Astrocyte of the cerebellum (primary cell): Measurements from ENCODE around the gene SCARB1.

Experiments
- DNase-seq: peaks from one replicate; pipeline ENCODE4 v3.0.0-alpha.2; 2011; ENCODE audit warnings: low read depth
- H3K4me3 ChIP-seq: 2 replicates; pipeline ENCODE4 v1.5.1; 2011; ENCODE audit warnings: mild to moderate bottlenecking, low read depth, low read length, moderate library complexity
- in situ Hi-C: cut with HindIII; loops from 2 replicates; pipeline ENCODE4 v1.10.0; 2017; ENCODE audit warnings: low sequenced_read_pairs
- TF ChIP-seq, protein P1 (sequence below): IDR thresholded peaks from 2 replicates; pipeline ENCODE4 v1.5.1; 2012; ENCODE audit warnings: low read length, low read depth, moderate library complexity, mild to moderate bottlenecking; ENCODE audit errors: missing control alignments

Gene SCARB1

DNA sequence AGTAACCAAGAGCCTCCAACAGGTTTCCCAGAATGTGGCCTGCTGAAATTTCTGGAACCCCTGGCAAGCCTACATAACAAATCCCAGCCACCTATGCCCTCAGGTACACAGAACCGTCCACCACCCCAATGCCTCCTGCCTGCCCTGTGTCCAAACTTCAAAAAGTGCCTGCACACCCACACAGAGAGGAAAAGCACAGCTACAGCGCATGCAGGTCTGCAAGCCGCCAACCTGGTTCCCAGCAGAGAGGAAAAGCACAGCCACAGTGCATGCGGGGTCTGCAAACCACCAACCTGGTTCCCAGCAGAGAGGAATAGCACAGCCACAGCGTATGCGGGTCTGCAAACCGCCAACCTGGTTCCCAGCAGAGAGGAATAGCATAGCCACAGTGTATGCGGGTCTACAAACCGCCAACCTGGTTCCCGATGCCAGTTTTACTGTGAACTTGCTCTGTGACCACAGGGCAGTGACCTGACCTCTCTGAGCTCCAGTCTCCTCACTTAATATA, 113.5 kb downstream of the SCARB1 start:
- H3K4me3 ChIP-seq, result no peak overlapping the region
- in situ Hi-C loops, result loop anchor here (5.0 to 10.0 kb wide), 2 partner anchors 188 to 255 kb away; no protein-coding TSS in a partner anchor
- DNase-seq, result no peak
- TF ChIP-seq, protein P1, sequence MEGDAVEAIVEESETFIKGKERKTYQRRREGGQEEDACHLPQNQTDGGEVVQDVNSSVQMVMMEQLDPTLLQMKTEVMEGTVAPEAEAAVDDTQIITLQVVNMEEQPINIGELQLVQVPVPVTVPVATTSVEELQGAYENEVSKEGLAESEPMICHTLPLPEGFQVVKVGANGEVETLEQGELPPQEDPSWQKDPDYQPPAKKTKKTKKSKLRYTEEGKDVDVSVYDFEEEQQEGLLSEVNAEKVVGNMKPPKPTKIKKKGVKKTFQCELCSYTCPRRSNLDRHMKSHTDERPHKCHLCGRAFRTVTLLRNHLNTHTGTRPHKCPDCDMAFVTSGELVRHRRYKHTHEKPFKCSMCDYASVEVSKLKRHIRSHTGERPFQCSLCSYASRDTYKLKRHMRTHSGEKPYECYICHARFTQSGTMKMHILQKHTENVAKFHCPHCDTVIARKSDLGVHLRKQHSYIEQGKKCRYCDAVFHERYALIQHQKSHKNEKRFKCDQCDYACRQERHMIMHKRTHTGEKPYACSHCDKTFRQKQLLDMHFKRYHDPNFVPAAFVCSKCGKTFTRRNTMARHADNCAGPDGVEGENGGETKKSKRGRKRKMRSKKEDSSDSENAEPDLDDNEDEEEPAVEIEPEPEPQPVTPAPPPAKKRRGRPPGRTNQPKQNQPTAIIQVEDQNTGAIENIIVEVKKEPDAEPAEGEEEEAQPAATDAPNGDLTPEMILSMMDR, result no peak

DNA sequence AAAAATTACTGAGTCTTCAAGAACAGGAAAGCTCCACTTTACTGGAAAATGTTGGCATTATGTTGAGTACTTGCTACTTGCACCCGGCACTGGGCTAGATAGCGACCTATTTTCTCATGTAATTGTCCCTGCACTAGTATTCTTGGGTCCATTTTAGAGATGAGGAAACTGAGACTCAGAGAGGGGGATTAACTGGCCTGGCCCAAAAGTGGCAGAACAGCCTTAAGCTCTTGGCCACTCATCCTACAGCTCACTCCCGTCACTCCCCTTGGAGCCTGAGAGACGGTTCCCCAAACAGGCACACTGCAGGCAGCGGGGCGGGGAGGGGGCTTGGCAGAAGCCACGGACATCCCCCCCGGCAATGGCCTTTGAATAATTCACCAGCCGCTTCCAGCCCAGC, 113.9 kb downstream of the SCARB1 start:
- DNase-seq, result no peak
- in situ Hi-C loops, result loop anchor here (5.0 to 10.0 kb wide), 2 partner anchors 187 to 255 kb away; no protein-coding TSS in a partner anchor

DNA sequence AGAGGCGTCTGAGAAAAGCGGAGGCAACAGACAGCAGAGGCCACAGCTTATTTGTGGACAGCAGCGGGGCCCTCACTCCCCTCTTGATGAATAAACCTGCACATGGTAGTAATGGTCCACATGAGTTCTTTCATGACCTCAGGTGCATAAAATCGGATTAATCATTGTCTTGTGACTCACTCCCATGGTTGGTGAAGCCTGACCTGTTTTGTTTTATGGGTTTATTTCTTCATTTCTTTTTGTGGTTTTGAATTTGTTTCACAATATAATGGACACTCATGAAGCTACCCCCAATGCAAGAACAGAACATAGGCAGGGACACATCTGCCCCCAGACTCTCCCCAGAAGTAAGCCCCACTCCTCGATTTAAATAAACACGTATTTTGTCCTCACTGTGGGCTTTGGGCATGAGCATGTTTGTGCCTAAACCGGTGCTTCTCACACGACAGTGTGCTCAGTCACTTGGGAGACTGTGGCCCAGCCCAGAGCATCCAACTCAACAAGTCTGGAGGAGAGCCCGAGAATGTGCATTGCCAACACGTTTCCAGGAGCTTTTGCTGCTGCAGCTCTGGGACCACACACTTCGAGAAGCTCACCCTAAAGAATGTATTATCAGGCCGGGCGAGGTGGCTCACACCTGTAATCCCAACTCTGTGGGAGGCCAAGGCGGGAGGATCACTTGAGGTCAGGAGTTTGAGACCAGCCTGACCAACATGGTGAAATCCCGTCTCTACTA, 116.1 kb downstream of the SCARB1 start:
- in situ Hi-C loops, result no loop called here
- DNase-seq, result peak; percentile 96
- TF ChIP-seq, protein P1, result no peak
- H3K4me3 ChIP-seq, result no peak overlapping the region

More for the DNA sequence above, 113.9 kb downstream of the SCARB1 start:
- TF ChIP-seq, protein P1, result no peak
- no peak overlapping the region for H3K4me3 ChIP-seq

DNA sequence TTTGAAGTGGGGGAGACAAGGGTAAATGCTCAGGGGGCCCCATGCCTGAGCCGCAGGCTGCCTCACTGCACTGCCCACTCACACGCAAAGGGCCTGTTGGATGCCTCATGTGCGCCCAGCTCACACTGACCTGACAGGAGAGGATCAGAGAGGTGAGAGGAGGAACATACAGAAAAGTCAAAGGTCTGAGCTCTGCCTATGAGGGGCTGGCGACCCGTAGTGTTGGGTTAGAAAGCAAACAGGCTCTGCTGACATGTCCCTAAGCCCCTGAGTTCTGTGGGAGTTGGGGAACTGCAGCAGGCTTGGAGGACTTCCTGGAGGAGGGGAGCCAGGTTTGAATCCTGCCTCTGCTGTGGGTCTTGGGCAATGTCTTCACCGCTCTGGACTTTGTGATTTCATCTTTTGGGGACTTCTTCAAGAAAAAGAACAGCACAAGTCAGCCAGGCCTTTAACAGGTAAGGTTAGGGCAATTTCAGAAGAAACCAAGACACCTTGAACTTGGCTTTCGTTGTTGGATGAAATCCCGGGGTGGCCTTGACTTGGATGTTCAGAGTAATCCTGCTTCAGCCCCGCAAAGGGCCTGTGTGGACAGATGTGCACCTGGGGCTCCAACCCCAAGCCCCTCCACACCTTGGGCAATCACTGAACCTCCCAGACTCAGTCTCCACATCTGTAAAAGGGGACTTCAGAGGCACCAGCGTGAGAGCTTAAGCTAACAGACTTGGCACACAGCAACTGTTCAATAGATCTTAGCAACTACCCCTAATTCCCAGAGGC, 116.8 kb downstream of the SCARB1 start:
- no peak overlapping the region for H3K4me3 ChIP-seq
- in situ Hi-C loops, result no loop called here
- TF ChIP-seq, protein P1, result no peak
- no peak for DNase-seq

DNA sequence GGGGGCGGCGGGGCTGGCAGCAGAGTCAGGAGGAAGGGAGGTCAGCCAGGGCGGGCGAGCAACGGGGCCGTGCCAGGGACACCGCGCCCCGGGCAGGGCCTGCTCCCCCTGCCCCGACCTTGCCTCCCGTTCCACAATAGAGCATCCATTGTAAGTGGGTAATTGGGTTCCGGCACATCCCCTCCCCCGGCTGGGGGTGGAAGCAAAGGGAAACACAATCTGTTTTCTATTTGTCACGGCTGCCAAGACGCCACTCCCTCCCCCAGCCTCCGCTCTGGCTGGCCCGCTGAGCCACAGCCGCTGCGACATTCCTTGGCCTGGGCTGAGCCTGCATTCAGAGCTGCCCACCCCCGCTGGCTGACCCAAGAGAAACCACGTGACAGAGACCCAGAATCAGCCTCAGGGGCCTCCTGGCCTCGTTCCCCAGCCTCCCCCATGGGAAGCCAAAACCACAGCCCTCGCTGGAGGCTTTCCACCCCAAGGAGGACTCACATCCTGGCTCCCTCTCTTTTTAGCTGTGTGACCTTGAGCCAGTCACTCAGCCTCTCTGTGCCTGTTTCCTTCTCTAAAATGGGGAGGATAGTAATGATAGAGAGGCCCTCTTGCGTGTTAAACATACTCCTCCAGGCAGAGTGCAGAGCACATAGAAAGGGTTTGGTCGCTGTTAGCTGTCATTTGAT, 117.6 kb downstream of the SCARB1 start:
- in situ Hi-C loops, result no loop called here
- TF ChIP-seq, protein P1, result no peak
- no peak overlapping the region for H3K4me3 ChIP-seq
- DNase-seq, result peak; percentile 94

DNA sequence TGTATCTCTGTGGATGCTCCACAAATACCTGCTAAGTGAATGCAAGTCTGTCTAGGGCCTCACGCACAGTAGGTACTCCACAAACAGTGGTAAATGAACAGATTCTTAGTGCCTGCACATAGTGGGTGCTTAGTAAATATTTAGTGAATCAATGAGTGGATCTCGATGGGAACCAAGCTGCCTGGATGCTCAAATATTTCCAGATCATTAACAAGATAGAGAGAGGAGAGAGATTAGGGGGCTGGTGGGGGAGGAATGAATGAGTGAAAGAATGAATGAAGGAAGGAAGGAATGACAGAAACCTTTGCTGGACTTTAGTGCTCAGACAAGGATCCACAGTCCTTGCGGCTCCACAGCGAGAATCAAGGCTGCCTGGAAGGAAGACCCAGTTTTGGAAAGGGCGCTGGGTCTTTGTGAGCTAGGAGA, 118.2 kb downstream of the SCARB1 start:
- H3K4me3 ChIP-seq, result no peak overlapping the region
- no peak for DNase-seq
- in situ Hi-C loops, result no loop called here
- TF ChIP-seq, protein P1, result no peak
